ENCODE measurements around the gene ZNF396. TPM values are rescaled to one million over a fixed set of nuclear protein-coding genes. Genes with fewer than 3 reads are reported as not detected.

The ZNF396 gene
- total RNA-seq, 1 experiment from 2014 or later: 1.0 TPM

DNA sequence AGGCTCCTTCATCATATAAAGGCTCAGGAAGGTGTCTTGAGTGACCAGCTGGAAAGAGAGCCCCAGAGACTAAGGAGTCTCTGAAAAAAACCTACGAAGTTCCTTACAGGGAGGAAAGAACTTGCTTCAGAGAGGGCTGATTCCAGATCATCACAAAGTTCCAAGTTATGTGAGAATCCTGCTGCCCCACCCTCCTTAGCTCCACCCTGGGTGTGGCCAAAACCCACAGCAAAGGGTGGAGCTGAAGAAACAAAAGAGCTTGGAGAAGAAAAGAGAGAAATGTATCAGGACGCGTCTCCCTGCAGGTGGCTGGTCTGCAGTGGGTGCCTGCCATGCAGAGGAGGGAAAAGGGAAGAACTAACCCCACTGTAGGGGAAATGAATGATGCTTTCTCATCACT lies 32.8 kb upstream of the ZNF396 start:
- DNase-seq (ENCODE audit: low spot score) (no peak), ATAC-seq (peak; percentile 46)
- ChIA-PET POLR2A (no interaction called here), CTCF (interaction anchor here (3.1 kb wide), 1 partner anchor 24 kb away, joined by 17 read pairs; no protein-coding TSS in a partner anchor)
- Mint-ChIP-seq H3K27ac (no peak overlapping the region), H3K4me3 (no peak overlapping the region), H3K4me1 (peaks cover 16% of the 10 kb centered on the region), H3K36me3 (no peaks in the 10 kb centered on the region), H3K27me3 (ENCODE audit: low read depth) (peaks cover 6% of the 10 kb centered on the region), H3K9me3 (peaks cover 11% of the 10 kb centered on the region)
- TF ChIP-seq MXD4 (CRISPR knock-in tag; IDR thresholded peaks at IDR 0.05; ENCODE audit: borderline replicate concordance) (no peak), ZNF138 (CRISPR knock-in tag; conservative IDR thresholded peaks at IDR 0.05) (no peak), SOX15 (CRISPR knock-in tag; IDR thresholded peaks at IDR 0.05) (no peak), NR2C2 (CRISPR knock-in tag; IDR thresholded peaks at IDR 0.05) (no peak), MYBL2 (CRISPR knock-in tag; IDR thresholded peaks at IDR 0.05) (no peak), JUN (CRISPR knock-in tag; IDR thresholded peaks at IDR 0.05) (no peak), PRRX2 (CRISPR knock-in tag; IDR thresholded peaks at IDR 0.05) (no peak), IRF2 (CRISPR knock-in tag; IDR thresholded peaks at IDR 0.05; ENCODE audit: borderline replicate concordance, low read depth) (no peak), NFE2L1 (CRISPR knock-in tag; IDR thresholded peaks at IDR 0.05) (no peak), CBFB (CRISPR knock-in tag; IDR thresholded peaks at IDR 0.05; ENCODE audit: low read depth) (no peak)
- TF ChIP-seq, protein P1, sequence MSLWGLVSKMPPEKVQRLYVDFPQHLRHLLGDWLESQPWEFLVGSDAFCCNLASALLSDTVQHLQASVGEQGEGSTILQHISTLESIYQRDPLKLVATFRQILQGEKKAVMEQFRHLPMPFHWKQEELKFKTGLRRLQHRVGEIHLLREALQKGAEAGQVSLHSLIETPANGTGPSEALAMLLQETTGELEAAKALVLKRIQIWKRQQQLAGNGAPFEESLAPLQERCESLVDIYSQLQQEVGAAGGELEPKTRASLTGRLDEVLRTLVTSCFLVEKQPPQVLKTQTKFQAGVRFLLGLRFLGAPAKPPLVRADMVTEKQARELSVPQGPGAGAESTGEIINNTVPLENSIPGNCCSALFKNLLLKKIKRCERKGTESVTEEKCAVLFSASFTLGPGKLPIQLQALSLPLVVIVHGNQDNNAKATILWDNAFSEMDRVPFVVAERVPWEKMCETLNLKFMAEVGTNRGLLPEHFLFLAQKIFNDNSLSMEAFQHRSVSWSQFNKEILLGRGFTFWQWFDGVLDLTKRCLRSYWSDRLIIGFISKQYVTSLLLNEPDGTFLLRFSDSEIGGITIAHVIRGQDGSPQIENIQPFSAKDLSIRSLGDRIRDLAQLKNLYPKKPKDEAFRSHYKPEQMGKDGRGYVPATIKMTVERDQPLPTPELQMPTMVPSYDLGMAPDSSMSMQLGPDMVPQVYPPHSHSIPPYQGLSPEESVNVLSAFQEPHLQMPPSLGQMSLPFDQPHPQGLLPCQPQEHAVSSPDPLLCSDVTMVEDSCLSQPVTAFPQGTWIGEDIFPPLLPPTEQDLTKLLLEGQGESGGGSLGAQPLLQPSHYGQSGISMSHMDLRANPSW (CRISPR knock-in tag; conservative IDR thresholded peaks at IDR 0.05; ENCODE audit: low read depth): no peak
- TF ChIP-seq, protein P2, sequence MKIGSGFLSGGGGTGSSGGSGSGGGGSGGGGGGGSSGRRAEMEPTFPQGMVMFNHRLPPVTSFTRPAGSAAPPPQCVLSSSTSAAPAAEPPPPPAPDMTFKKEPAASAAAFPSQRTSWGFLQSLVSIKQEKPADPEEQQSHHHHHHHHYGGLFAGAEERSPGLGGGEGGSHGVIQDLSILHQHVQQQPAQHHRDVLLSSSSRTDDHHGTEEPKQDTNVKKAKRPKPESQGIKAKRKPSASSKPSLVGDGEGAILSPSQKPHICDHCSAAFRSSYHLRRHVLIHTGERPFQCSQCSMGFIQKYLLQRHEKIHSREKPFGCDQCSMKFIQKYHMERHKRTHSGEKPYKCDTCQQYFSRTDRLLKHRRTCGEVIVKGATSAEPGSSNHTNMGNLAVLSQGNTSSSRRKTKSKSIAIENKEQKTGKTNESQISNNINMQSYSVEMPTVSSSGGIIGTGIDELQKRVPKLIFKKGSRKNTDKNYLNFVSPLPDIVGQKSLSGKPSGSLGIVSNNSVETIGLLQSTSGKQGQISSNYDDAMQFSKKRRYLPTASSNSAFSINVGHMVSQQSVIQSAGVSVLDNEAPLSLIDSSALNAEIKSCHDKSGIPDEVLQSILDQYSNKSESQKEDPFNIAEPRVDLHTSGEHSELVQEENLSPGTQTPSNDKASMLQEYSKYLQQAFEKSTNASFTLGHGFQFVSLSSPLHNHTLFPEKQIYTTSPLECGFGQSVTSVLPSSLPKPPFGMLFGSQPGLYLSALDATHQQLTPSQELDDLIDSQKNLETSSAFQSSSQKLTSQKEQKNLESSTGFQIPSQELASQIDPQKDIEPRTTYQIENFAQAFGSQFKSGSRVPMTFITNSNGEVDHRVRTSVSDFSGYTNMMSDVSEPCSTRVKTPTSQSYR (CRISPR knock-in tag; IDR thresholded peaks at IDR 0.05): no peak
- TF ChIP-seq, protein P3, sequence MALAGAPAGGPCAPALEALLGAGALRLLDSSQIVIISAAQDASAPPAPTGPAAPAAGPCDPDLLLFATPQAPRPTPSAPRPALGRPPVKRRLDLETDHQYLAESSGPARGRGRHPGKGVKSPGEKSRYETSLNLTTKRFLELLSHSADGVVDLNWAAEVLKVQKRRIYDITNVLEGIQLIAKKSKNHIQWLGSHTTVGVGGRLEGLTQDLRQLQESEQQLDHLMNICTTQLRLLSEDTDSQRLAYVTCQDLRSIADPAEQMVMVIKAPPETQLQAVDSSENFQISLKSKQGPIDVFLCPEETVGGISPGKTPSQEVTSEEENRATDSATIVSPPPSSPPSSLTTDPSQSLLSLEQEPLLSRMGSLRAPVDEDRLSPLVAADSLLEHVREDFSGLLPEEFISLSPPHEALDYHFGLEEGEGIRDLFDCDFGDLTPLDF (CRISPR knock-in tag; IDR thresholded peaks at IDR 0.05): no peak

DNA sequence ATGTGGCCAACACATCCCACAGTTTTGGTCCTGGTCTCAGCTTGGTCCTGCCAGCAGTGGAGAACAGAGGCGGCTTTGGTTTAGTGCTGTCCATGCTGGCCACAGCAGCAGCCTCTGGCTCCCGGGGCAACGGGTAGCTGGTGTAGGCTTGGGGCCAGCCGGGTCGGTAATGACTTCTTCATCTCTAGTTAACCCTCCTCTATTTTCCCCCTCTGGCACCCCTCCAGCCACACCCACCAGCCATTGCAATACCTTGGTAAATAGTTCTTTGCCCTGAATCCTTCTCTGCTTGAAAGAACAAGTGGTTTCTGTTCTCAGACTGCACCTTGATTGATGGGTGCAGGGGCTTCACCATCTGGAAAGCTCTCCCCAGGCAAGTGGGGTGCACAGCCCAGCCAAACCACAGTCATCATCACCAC lies 31.7 kb upstream of the ZNF396 start:
- ATAC-seq (no peak), DNase-seq (ENCODE audit: low spot score) (no peak)
- H3K4me1 Mint-ChIP-seq: peaks cover 16% of the 10 kb centered on the region
- H3K4me3 Mint-ChIP-seq: no peak overlapping the region
- CTCF ChIA-PET: interaction anchor here (1.0 to 3.1 kb wide), 4 partner anchors 14 to 348 kb away, joined by 3 to 17 read pairs (median 4); no protein-coding TSS in a partner anchor
- peaks cover 13% of the 10 kb centered on the region for H3K9me3 Mint-ChIP-seq
- H3K27ac Mint-ChIP-seq: no peak overlapping the region
- peaks cover 6% of the 10 kb centered on the region for H3K27me3 Mint-ChIP-seq (ENCODE audit: low read depth)
- H3K36me3 Mint-ChIP-seq: no peaks in the 10 kb centered on the region
- POLR2A ChIA-PET: no interaction called here
- TF ChIP-seq ATF1 (CRISPR knock-in tag; IDR thresholded peaks at IDR 0.05): no peak
- no peak for TF ChIP-seq GABPB1 (CRISPR knock-in tag; IDR thresholded peaks at IDR 0.05)
- no peak for TF ChIP-seq GRHL2 (CRISPR knock-in tag; IDR thresholded peaks at IDR 0.05; ENCODE audit: insufficient replicate concordance, severe bottlenecking)
- TF ChIP-seq EMX1 (CRISPR knock-in tag; IDR thresholded peaks at IDR 0.05): no peak
- TF ChIP-seq, protein P4, sequence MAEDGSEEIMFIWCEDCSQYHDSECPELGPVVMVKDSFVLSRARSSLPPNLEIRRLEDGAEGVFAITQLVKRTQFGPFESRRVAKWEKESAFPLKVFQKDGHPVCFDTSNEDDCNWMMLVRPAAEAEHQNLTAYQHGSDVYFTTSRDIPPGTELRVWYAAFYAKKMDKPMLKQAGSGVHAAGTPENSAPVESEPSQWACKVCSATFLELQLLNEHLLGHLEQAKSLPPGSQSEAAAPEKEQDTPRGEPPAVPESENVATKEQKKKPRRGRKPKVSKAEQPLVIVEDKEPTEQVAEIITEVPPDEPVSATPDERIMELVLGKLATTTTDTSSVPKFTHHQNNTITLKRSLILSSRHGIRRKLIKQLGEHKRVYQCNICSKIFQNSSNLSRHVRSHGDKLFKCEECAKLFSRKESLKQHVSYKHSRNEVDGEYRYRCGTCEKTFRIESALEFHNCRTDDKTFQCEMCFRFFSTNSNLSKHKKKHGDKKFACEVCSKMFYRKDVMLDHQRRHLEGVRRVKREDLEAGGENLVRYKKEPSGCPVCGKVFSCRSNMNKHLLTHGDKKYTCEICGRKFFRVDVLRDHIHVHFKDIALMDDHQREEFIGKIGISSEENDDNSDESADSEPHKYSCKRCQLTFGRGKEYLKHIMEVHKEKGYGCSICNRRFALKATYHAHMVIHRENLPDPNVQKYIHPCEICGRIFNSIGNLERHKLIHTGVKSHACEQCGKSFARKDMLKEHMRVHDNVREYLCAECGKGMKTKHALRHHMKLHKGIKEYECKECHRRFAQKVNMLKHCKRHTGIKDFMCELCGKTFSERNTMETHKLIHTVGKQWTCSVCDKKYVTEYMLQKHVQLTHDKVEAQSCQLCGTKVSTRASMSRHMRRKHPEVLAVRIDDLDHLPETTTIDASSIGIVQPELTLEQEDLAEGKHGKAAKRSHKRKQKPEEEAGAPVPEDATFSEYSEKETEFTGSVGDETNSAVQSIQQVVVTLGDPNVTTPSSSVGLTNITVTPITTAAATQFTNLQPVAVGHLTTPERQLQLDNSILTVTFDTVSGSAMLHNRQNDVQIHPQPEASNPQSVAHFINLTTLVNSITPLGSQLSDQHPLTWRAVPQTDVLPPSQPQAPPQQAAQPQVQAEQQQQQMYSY (CRISPR knock-in tag; IDR thresholded peaks at IDR 0.05): no peak
- TF ChIP-seq, protein P5, sequence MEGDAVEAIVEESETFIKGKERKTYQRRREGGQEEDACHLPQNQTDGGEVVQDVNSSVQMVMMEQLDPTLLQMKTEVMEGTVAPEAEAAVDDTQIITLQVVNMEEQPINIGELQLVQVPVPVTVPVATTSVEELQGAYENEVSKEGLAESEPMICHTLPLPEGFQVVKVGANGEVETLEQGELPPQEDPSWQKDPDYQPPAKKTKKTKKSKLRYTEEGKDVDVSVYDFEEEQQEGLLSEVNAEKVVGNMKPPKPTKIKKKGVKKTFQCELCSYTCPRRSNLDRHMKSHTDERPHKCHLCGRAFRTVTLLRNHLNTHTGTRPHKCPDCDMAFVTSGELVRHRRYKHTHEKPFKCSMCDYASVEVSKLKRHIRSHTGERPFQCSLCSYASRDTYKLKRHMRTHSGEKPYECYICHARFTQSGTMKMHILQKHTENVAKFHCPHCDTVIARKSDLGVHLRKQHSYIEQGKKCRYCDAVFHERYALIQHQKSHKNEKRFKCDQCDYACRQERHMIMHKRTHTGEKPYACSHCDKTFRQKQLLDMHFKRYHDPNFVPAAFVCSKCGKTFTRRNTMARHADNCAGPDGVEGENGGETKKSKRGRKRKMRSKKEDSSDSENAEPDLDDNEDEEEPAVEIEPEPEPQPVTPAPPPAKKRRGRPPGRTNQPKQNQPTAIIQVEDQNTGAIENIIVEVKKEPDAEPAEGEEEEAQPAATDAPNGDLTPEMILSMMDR (IDR thresholded peaks at IDR 0.05): no peak
- TF ChIP-seq MXD4 (CRISPR knock-in tag; IDR thresholded peaks at IDR 0.05; ENCODE audit: borderline replicate concordance): no peak
- TF ChIP-seq NR2C2 (CRISPR knock-in tag; IDR thresholded peaks at IDR 0.05): no peak
- TF ChIP-seq, protein P6, sequence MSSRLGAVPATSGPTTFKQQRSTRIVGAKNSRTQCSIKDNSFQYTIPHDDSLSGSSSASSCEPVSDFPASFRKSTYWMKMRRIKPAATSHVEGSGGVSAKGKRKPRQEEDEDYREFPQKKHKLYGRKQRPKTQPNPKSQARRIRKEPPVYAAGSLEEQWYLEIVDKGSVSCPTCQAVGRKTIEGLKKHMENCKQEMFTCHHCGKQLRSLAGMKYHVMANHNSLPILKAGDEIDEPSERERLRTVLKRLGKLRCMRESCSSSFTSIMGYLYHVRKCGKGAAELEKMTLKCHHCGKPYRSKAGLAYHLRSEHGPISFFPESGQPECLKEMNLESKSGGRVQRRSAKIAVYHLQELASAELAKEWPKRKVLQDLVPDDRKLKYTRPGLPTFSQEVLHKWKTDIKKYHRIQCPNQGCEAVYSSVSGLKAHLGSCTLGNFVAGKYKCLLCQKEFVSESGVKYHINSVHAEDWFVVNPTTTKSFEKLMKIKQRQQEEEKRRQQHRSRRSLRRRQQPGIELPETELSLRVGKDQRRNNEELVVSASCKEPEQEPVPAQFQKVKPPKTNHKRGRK (CRISPR knock-in tag; IDR thresholded peaks at IDR 0.05; ENCODE audit: borderline replicate concordance): no peak
- TF ChIP-seq OVOL2 (CRISPR knock-in tag; IDR thresholded peaks at IDR 0.05; ENCODE audit: borderline replicate concordance): no peak
- no peak for TF ChIP-seq NFYB (CRISPR knock-in tag; conservative IDR thresholded peaks at IDR 0.05; ENCODE audit: low read depth)
- TF ChIP-seq CREB1 (CRISPR knock-in tag; IDR thresholded peaks at IDR 0.05): no peak
